Adrenal gland (tissue), 12 donors: ENCODE measurements around the gene SH2B3. TPM values are rescaled to one million over a fixed set of nuclear protein-coding genes. Genes with fewer than 3 reads are reported as not detected.
A peak's percentile ranks its signal among the peaks of the same experiment; 100 is the strongest.
"Not testable (repeated sequence)": the region's sequence is repeated elsewhere in the genome, so short reads cannot be mapped to it uniquely, and the experiment has no call there.

Source experiments
- DNase-seq, 7 donors: peaks; one replicate each; pipeline ENCODE4 v3.0.0-alpha.2; 2019 to 2020
- H3K27ac ChIP-seq, 5 donors: fragments of 200-600 bp; sonication (generic) in 4 of 5; 1 replicate in 3 of 5; 2 replicates in 2 of 5; pipeline versions ENCODE4 v1.5.1 to v1.8.0; 2016 to 2020; ENCODE audit warnings: mild to moderate bottlenecking in 1 of 5
- H3K27me3 ChIP-seq: fragments of 200-600 bp; 2 replicates; pipeline ENCODE4 v1.8.0; 2021
- H3K36me3 ChIP-seq, 2 donors: fragments of 200-600 bp; replicated peaks in 1 of 2; 1 replicate in 1 of 2; 2 replicates in 1 of 2; pipeline versions ENCODE4 v1.5.1 to v1.8.0; 2018 to 2022
- H3K4me1 ChIP-seq, 2 donors: fragments of 200-600 bp; replicated peaks in 1 of 2; 1 replicate in 1 of 2; 2 replicates in 1 of 2; pipeline versions ENCODE4 v1.5.1 to v1.8.0; 2018 to 2021
- H3K4me3 ChIP-seq, 4 donors: fragments of 200-600 bp; sonication (generic) in 3 of 4; one replicate each; pipeline ENCODE4 v1.5.1; 2016 to 2018
- H3K9me3 ChIP-seq, 3 donors: fragments of 200-600 bp; sonication (generic) in 1 of 3; replicated peaks in 1 of 3; 1 replicate in 2 of 3; 2 replicates in 1 of 3; pipeline versions ENCODE4 v1.5.1 to v1.8.0; 2016 to 2021
- CTCF ChIP-seq, 6 experiments: fragments of 450-650 bp in 4 of 6; fragments of 200-600 bp in 2 of 6; sonication (generic) in 1 of 6; IDR thresholded peaks; 1 replicate in 5 of 6; 2 replicates in 1 of 6; pipeline versions ENCODE4 v1.5.1 to v1.8.0; 2016 to 2021; ENCODE audit warnings: antibody characterized with exemption in 6 of 6, mild to moderate bottlenecking in 2 of 6, moderate library complexity in 1 of 6
- POLR2A ChIP-seq, 2 donors: fragments of 450-650 bp; IDR thresholded peaks; one replicate each; pipeline ENCODE4 v1.6.1; 2017; ENCODE audit warnings: antibody characterized with exemption in 2 of 2, mild to moderate bottlenecking in 2 of 2, moderate library complexity in 1 of 2
- WGBS, 4 donors: extraction: QIAGEN DNeasy Blood & Tissue Kit in 2 of 4; methylation state at CpG; one replicate each; pipeline versions ENCODE4 v1.1.5 to v1.1.7; 2013 to 2017; 5-methylcytosine and 5-hydroxymethylcytosine counted together
- intact Hi-C, 2 donors: fragments of 100-400 bp; cut with DNase I; formaldehyde crosslinking; loops; one replicate each; pipeline versions ENCODE4 v1.14.1 to v1.15.0; 2022 to 2023
- polyA plus RNA-seq, 3 donors: library from polyadenylated mRNA; stranded (reverse); fragments of 200-250 nt in 2 of 3; fragments of 350-450 nt in 1 of 3; fragmentation: Illumina TruSeq in 1 of 3; extraction: RNeasy Lipid Tissue Mini Kit (QIAGEN cat#74804) in 1 of 3; gene quantifications; one replicate each; pipeline ENCODE4 v1.2.3, GENCODE V29; 2013 to 2014
- total RNA-seq, 9 donors: library from RNA; depleted of rRNA in 4 of 9; stranded (reverse); fragments of >200 nt in 4 of 9; fragments of 120-200 nt in 1 of 9; fragmentation: NEBNext Ultra II Directional in 1 of 9; extraction: Animal tissue kit (Norgen Biotek cat#: 25700) in 1 of 9; gene quantifications; one replicate each; pipeline versions ENCODE4 v1.1.0 to v1.2.4, GENCODE V29; 2013 to 2023
- donor health status: healthy with polysubstance abuse.
- donor health status: Bipolar disorder and iron deficiency.
- donor health status: DM: yes; HTN: yes; CAD: no.
- donor health status: DM: no; HTN: no; CAD: no.
- donor health status: DM: no; HTN: no; CAD: no.
- donor health status: DM: yes; HTN: yes; CAD: no.

SH2B3 gene
- total and polyA plus RNA-seq, 12 donors, result 5.8 to 70.3 (median 28.5) TPM

GRCh38 chr12:111398530-111398929 lies 7.2 kb upstream of the SH2B3 start:
- Histone ChIP-seq H3K27me3 (no peaks in the 10 kb centered on the region), H3K9me3 (no peaks in the 10 kb centered on the region), H3K27ac (peak overlapping the region in 3 of 5 donors; percentile 39 to 74 (median 63)), H3K4me3 (no peak overlapping the region), H3K36me3 (no peaks in the 10 kb centered on the region), H3K4me1 (peaks cover 0 to 18% of the 10 kb centered on the region in 2 donors)
- WGBS, 4 donors, result 70 to 77% (median 72%) methylated on average over 4 of the region's 4 CpGs
- TF ChIP-seq CTCF (IDR thresholded peaks at IDR 0.05) (no peak), POLR2A (IDR thresholded peaks at IDR 0.05) (no peak)
- intact Hi-C loops, result loop anchor here in 1 of 2 donors (5.0 kb wide), 3 partner anchors 54 to 274 kb away; no protein-coding TSS in a partner anchor
- DNase-seq, result peak in 2 of 7 donors; percentile 47 to 56

GRCh38 chr12:111399741-111400404 lies 5.8 kb upstream of the SH2B3 start:
- intact Hi-C loops, result loop anchor here in 1 of 2 donors (5.0 kb wide), 3 partner anchors 52 to 272 kb away; no protein-coding TSS in a partner anchor
- 79 to 89% (median 84%) methylated on average over 9 of the region's 9 CpGs for WGBS, 4 donors
- H3K9me3 ChIP-seq, H3K36me3 ChIP-seq, H3K27me3 ChIP-seq, H3K4me3 ChIP-seq, DNase-seq: not testable (repeated sequence)
- Histone ChIP-seq H3K4me1 (peaks cover 0 to 26% of the 10 kb centered on the region in 2 donors), H3K27ac (peak overlapping the region in 1 of 5 donors; percentile 74)

GRCh38 chr12:111401167-111401605 lies 4.5 kb upstream of the SH2B3 start:
- intact Hi-C loops, result no loop called here
- Histone ChIP-seq H3K27me3 (no peaks in the 10 kb centered on the region), H3K9me3 (no peaks in the 10 kb centered on the region), H3K4me3 (no peak overlapping the region), H3K4me1 (peaks cover 0 to 31% of the 10 kb centered on the region in 2 donors), H3K36me3 (no peaks in the 10 kb centered on the region), H3K27ac (no peak overlapping the region)
- DNase-seq, result no peak
- no peak for TF ChIP-seq CTCF (IDR thresholded peaks at IDR 0.05)
- no peak for TF ChIP-seq POLR2A (IDR thresholded peaks at IDR 0.05)
- WGBS, 4 donors, result 91 to 98% (median 93%) methylated on average over 2 to 6 of the region's 6 CpGs

- H3K27me3 ChIP-seq, H3K9me3 ChIP-seq, H3K4me3 ChIP-seq, DNase-seq, intact Hi-C loops, H3K36me3 ChIP-seq: not testable (repeated sequence)
- 68 to 75% (median 71%) methylated on average over 9 of the region's 9 CpGs for WGBS, 4 donors
- Histone ChIP-seq H3K4me1 (peaks cover 0 to 31% of the 10 kb centered on the region in 2 donors), H3K27ac (peak overlapping the region in 4 of 5 donors; percentile 6 to 97 (median 64))
Observed at GRCh38 chr12:111402490-111402824, 3.3 kb upstream of the SH2B3 start.

GRCh38 chr12:111404362-111405148 lies 1.2 kb upstream of the SH2B3 start:
- 28 to 40% (median 32%) methylated on average over 15 to 21 of the region's 21 CpGs for WGBS, 4 donors
- Histone ChIP-seq H3K4me1 (peaks cover 0 to 43% of the 10 kb centered on the region in 2 donors), H3K9me3 (no peaks in the 10 kb centered on the region), H3K36me3 (no peaks in the 10 kb centered on the region), H3K27ac (peak overlapping the region in 4 of 5 donors; percentile 36 to 97 (median 62)), H3K4me3 (peak overlapping the region in 2 of 4 donors; percentile 70 to 87), H3K27me3 (no peaks in the 10 kb centered on the region)
- DNase-seq, result peak; percentile 30 to 64 (median 44)
- TF ChIP-seq CTCF (IDR thresholded peaks at IDR 0.05), result no peak
- no peak for TF ChIP-seq POLR2A (IDR thresholded peaks at IDR 0.05)
- intact Hi-C loops, result loop anchor here (5.0 kb wide), 2 partner anchors 43 to 48 kb away; no protein-coding TSS in a partner anchor
